Tongue (tissue), 2 donors: Measurements from ENCODE around the gene SPAG16. TPM values are rescaled to one million over a fixed set of nuclear protein-coding genes. Genes with fewer than 3 reads are reported as not detected.
"Not testable (repeated sequence)": the region's sequence is repeated elsewhere in the genome, so short reads cannot be mapped to it uniquely, and the experiment has no call there.

Experiments
- DNase-seq: peaks from one replicate; pipeline ENCODE4 v3.0.0-alpha.2; 2015
- total RNA-seq: library from RNA; depleted of rRNA; stranded (reverse); fragments of >200 nt; gene quantifications from one replicate; pipeline ENCODE4 v1.2.3, GENCODE V29; 2014

SPAG16 gene
- total RNA-seq, 1 donor from 2014 or later = 32.6 TPM

GRCh38 chr2:214006601-214007000 lies 722.3 kb downstream of the SPAG16 start:
- no peak for DNase-seq

DNA sequence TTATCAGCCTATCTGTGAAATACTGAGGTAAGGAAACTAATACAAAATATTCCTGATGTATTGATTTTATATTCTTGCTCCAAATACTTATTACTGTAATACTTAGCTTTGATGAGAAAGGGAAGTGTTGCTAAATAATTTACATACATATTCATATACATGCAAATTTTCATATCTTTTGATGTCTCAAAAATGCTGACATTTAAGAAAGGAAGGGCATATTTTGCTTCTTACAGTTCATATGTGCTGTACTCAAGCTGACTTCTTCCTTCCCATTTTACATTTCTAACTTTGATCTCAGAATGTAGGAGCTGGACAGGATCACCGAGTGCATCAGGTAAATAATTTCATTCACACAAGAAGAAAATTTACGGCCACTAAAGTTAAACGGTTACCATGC lies 727.4 kb downstream of the SPAG16 start:
- DNase-seq = no peak

DNA sequence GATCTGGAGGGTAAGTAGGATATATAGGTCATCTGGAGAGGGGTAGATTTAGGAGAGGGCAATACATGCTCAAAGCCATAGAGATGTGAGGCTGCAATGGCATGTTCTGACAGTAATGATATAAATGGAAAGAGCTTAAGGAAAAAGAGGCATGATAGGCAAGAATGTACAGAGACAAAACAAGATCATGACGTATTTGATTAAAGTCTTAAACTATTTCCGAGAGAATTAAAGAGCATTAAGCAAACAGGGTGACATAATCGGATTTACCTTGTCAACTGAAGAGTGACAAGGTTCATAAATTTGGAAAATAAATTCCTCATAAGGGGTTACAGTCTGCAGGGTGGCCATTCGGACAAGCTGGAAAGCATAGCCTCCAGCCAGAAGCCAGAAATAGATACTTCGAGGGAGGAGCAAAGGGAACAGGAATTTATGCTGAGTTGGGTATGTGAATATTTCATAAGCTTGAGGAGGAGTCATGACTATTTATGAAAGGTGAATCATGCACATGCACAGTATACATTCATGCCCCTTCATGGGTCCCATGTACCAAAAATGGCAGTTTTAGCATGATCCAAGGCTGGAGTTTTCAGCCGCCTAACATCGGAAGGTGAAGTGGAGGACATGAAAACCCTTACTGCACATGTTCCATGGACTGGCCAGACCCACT lies 730.4 kb downstream of the SPAG16 start:
- no peak for DNase-seq

GRCh38 chr2:214019229-214019972 lies 735.1 kb downstream of the SPAG16 start:
- DNase-seq = no peak

- DNase-seq = no peak
Observed at GRCh38 chr2:214019973-214020345, 735.7 kb downstream of the SPAG16 start.

- no peak for DNase-seq
Observed at GRCh38 chr2:214029190-214029589, 744.9 kb downstream of the SPAG16 start.

DNA sequence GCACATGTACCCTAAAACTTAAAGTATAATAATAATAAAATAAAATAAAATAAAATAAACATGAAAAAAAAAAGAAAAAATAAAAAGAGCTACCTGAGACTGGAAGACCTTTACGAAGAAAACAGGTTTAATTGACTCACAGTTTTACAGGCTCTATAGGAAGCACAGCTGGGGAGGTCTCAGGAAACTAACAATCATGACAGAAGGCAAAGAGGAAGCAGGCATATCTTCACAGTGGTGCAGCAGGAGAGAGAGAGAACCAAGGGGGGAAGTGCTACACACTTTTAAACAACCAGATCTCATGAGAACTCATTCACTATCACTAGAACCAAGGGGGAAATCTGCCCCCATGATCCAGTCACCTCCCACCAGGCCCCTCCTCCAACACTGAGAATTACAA lies 747.3 kb downstream of the SPAG16 start:
- DNase-seq = no peak

GRCh38 chr2:214034417-214034816 lies 750.2 kb downstream of the SPAG16 start:
- DNase-seq = no peak

DNA sequence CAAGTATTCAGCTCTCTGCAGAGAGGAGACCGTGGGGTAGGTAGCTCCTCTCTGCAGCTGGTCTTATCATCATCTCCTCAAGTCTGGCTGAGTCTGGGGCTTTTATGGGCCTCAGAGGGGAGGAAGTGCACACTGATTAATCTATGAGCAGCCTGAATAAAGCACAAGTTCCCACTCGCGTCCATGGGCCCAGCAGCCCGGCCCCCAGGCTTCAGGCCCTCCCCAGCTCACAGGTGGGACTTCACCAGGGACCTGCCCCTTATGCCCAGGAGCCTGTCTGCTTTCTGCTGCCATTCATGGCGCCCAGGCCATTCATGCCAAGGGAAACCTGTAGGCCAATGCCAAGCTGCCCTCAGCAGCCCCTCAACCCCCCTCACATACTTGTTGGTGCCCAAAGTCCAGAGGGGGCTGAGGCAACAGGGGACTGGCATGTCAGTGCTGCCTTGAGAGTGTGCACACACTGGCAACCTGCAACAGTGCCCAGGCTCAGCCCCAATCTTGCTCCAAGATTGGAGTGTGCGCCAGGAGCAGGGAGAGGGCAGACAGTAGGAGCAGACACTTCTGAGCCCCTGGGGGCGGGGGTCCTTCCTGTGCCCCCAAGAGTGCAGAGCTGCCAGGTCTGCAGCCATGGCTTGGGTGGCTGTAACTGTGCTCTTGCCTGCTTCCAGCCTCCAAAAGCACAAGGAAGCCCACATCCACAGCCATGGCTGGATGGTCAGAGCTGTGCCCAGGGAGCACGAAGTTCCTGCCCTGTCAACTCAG lies 751.0 kb downstream of the SPAG16 start:
- no peak for DNase-seq

- no peak for DNase-seq
Observed at GRCh38 chr2:214035921-214036320, 751.7 kb downstream of the SPAG16 start.

- no peak for DNase-seq
Observed at GRCh38 chr2:214038186-214038585, 753.9 kb downstream of the SPAG16 start.

DNA sequence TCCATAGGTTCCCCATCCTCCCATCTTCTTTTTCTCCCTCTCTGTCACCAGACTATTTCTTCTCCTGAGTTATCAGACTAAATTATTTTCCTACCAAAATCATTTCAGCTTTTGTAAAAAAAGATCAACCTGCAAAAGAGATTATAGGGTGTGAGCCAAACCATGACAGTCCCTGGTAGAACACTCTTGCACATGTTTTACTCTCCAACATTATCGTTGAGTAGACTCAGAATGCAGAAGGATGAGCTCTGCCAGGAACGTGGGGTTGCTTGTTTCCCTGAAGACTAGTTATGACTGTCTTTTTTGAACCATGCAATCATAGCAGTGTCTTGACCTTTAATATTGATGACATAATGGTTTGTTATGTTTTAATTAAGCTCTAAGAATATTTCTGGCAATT lies 766.5 kb downstream of the SPAG16 start:
- no peak for DNase-seq

DNA sequence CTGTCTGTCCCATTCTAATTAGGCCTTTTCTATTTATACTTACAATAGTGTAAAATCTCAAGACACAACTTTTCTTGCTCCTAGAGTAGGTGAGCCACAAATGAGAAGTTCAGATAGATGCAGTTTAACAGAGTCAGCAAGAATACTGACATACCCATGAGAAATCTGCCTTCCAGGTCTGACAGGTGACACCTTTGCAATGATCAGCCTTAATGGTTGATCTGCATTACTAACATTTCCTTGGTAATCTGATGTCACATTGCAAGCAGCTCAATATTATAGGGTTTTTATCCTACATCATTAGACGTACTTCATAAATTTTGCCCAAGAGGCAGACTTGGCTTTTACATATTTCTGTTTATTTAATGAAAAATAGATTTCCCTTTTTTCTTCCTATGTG lies 767.3 kb downstream of the SPAG16 start:
- no peak for DNase-seq

- no peak for DNase-seq
Observed at GRCh38 chr2:214052235-214052634, 768.0 kb downstream of the SPAG16 start.

DNA sequence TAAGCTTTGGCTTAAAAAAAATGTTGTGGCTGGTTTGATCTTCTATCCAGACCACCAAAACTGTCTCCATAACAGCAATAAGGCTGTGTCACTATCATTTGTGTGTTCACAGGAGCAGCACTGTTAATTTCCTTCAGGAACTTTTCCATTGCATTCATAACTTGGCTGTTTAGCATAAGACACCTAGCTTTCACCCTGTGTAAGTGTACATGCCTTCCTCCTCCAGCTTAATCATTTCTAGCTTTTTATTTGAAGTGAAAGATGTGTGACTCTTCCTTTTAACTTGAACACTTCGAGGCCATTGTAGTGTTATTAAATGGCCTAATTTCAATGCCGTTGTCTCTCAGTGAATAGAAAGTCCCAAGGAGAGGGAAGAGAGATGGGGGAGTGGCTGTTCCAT lies 773.7 kb downstream of the SPAG16 start:
- DNase-seq = no peak

GRCh38 chr2:214062279-214062678 lies 778.0 kb downstream of the SPAG16 start:
- not testable (repeated sequence) for DNase-seq

DNA sequence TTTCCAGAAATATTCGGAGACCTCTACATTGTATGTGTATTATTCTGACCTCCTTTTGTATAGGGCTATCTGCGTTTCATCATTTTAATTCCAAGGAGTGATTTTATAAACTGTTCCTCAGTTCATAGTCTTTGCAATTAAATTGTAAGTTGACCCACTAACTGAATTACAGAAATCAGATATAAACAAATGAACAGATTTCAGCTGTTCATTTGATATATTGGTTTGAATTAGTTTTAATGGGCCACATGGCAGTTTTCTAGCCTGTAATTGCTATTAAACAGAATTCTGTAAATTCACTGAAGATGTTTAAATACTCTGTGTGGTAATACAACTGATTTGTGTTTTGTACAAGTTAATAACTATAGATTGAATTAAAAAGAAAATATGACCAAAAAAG lies 780.2 kb downstream of the SPAG16 start:
- no peak for DNase-seq

- no peak for DNase-seq
Observed at GRCh38 chr2:214066862-214067261, 782.6 kb downstream of the SPAG16 start.

- no peak for DNase-seq
Observed at GRCh38 chr2:214069254-214069653, 785.0 kb downstream of the SPAG16 start.

- no peak for DNase-seq
Observed at GRCh38 chr2:214075456-214075855, 791.2 kb downstream of the SPAG16 start.

DNA sequence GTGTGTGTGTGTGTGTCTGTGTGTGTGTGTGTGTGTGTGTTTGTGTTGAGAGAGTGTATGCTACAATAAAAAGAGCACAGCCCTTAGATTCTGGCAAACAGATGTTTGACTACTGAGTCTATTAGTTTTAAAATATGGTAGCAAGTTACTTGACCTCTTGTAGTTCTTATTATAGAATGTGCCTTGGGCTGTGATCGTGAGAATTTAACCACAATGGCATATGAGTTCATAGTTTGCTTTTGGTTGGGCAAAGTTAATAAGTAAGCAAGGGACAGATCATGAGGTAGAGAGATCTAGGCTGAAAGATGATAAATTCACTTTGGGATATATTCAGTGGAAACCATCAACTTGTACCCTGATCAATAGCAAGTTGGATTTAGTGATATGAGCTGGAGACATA lies 792.3 kb downstream of the SPAG16 start:
- DNase-seq = no peak

DNA sequence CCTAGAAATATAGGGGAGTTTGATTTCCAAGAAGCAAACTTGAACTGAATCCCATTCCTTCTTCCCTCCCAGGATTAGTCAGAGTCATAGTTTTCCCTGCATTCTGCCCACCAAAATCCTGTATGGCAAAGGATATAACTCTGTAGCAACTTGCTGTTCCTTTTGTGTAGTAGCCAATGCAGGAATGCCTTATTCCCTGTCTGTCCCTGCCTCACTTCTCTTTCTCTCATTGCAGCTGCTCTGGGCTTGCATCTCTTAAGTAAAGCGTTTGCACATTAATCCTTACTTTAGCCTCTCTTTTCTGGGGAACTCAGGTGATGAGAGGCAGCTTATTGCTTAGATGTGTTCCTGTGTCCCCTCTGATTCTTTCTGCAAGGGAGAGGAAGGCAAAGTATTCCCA lies 793.5 kb downstream of the SPAG16 start:
- DNase-seq = no peak

DNA sequence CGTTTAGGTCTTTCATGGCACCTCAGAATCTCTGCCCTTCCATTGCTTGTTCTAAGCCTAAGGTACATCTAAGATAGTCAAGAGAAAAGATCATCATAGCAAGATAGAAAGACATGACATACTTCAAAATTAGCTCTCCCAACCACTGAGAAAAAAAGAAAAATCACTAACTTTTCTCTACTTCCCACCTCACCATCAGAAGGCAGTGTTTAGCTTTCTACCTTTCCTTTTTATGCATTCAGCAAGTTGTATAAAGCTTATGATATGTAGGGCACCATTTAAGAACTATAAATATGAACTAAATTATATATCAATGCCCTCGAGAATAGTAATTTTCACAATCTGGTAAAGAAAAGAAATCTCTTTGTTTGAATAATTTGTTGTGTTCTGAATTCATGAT lies 794.8 kb downstream of the SPAG16 start:
- no peak for DNase-seq
